Vagina (tissue), 2 donors: ENCODE results near the gene SMCO3.

ENCODE experiments used
- CTCF ChIP-seq, 3 experiments: fragments of 450-650 bp in 2 of 3; fragments of 200-600 bp in 1 of 3; sonication (generic) in 1 of 3; IDR thresholded peaks; one replicate each; pipeline ENCODE4 v1.5.1; 2017 to 2019; ENCODE audit warnings: antibody characterized with exemption in 3 of 3, mild to moderate bottlenecking in 2 of 3, moderate library complexity in 2 of 3
- POLR2A ChIP-seq, 2 donors: fragments of 450-650 bp; IDR thresholded peaks; one replicate each; pipeline ENCODE4 v1.6.1; 2017; ENCODE audit warnings: antibody characterized with exemption in 2 of 2, mild to moderate bottlenecking in 2 of 2, moderate library complexity in 2 of 2

- TF ChIP-seq CTCF (IDR thresholded peaks at IDR 0.05) = no peak
- TF ChIP-seq POLR2A (IDR thresholded peaks at IDR 0.05) = no peak
Observed at GRCh38 chr12:14836336-14837210, 22.6 kb upstream of the SMCO3 start.
